HCT116 (cell line): ENCODE data around the gene UBE2V1. TPM values are rescaled to one million over a fixed set of nuclear protein-coding genes. Genes with fewer than 3 reads are reported as not detected.
"Not testable (repeated sequence)": the region's sequence is repeated elsewhere in the genome, so short reads cannot be mapped to it uniquely, and the experiment has no call there.

Experiments
- ATAC-seq: fragments of 200-7000 bp; cut with Tn5 transposase; 2 replicates; pipeline ENCODE4 v1.9.1; 2020; ENCODE audit warnings: mild to moderate bottlenecking, moderate library complexity
- BruUV-seq: library from RNA; stranded (reverse); fragments of 400-500 nt; replicated peaks from 2 replicates; lab custom pipeline; 2021; lab: Mats Ljungman, UMichigan
- CTCF ChIA-PET: fragments of 300-600 bp; sonication (Branson Sonifier 250); formaldehyde crosslinking; loops from one replicate; lab custom pipeline; 2021; ENCODE audit warnings: antibody characterized with exemption; lab: Charles Lee
- POLR2A ChIA-PET: fragments of 300-600, 350-600 bp; sonication (Branson Sonifier 250); formaldehyde crosslinking; loops from one replicate; lab custom pipeline; 2021; ENCODE audit warnings: antibody characterized with exemption; lab: Charles Lee
- RAD21 ChIA-PET, 2 experiments: fragments of 300-600 bp; sonication (Branson Sonifier 250); formaldehyde crosslinking; loops; one replicate each; lab custom pipeline; 2023; ENCODE audit warnings: low total read pairs in 2 of 2; ENCODE audit not compliant: uncharacterized antibody in 2 of 2, unreplicated experiment in 2 of 2, low non-redundant PET in 1 of 2; lab: Charles Lee
- DNase-seq: peaks from one replicate; pipeline ENCODE4 v3.0.0-alpha.2; 2010; ENCODE audit warnings: low read depth, low spot score
- H2AFZ ChIP-seq: fragments of 200-600 bp; shearing (Covaris generic), sonication (generic); 2 replicates; pipeline ENCODE4 v1.6.1; 2017; ENCODE audit warnings: low read depth, mixed run types, mixed read lengths, antibody characterized with exemption, low read length; ENCODE audit not compliant: poor library complexity, severe bottlenecking
- H3K27ac ChIP-seq: 2 replicates; pipeline ENCODE4 v1.5.1; 2012; ENCODE audit warnings: low read depth, low read length
- H3K27me3 ChIP-seq: fragments of 200-600 bp; sonication (generic); 2 replicates; pipeline ENCODE4 v1.6.1; 2016; ENCODE audit warnings: mixed run types, low read length, mixed read lengths; ENCODE audit not compliant: insufficient read depth
- H3K36me3 ChIP-seq, 2 experiments: fragments of 200-500 bp in 1 of 2; fragments of 200-600 bp in 1 of 2; sonication (Bioruptor generic) in 1 of 2; sonication (generic) in 1 of 2; 2 replicates each; pipeline versions ENCODE4 v1.5.1 to v1.6.1; 2014 to 2016; ENCODE audit warnings: low read length in 2 of 2, inconsistent platforms in 1 of 2, mixed read lengths in 1 of 2, mixed run types in 1 of 2; ENCODE audit not compliant: insufficient read depth in 2 of 2, control insufficient read depth in 1 of 2
- H3K4me1 ChIP-seq, 2 experiments: fragments of 200-600 bp in 1 of 2; sonication (generic) in 1 of 2; 2 replicates each; pipeline versions ENCODE4 v1.5.1 to v1.6.1; 2012 to 2017; ENCODE audit warnings: low read length in 2 of 2, inconsistent platforms in 1 of 2, mild to moderate bottlenecking in 1 of 2, mixed read lengths in 1 of 2, mixed run types in 1 of 2, moderate library complexity in 1 of 2; ENCODE audit not compliant: insufficient read depth in 2 of 2, control insufficient read depth in 1 of 2
- H3K4me2 ChIP-seq: fragments of 200-600 bp; sonication (generic); 2 replicates; pipeline ENCODE4 v1.6.1; 2017; ENCODE audit warnings: mixed run types, low read length, mixed read lengths
- H3K4me3 ChIP-seq, 2 experiments: fragments of 200-600 bp in 1 of 2; sonication (generic) in 1 of 2; replicated peaks in 1 of 2; 2 replicates each; pipeline ENCODE4 v1.5.1; 2011 to 2016; ENCODE audit warnings: low read length in 2 of 2, control low read depth in 1 of 2, low read depth in 1 of 2, mild to moderate bottlenecking in 1 of 2, mixed read lengths in 1 of 2, mixed run types in 1 of 2
- H3K79me2 ChIP-seq: fragments of 200-600 bp; sonication (generic); 2 replicates; pipeline ENCODE4 v1.6.1; 2017; ENCODE audit warnings: mild to moderate bottlenecking, mixed run types, low read length, moderate library complexity, mixed read lengths; ENCODE audit not compliant: insufficient read depth
- H3K9ac ChIP-seq: fragments of 200-600 bp; sonication (generic); 2 replicates; pipeline ENCODE4 v1.6.1; 2016; ENCODE audit warnings: low read length, mixed read lengths
- H3K9me2 ChIP-seq: fragments of 200-600 bp; sonication (generic), shearing (Covaris generic); 2 replicates; pipeline ENCODE4 v1.6.1; 2017; ENCODE audit warnings: mixed run types, mild to moderate bottlenecking, moderate library complexity; ENCODE audit not compliant: insufficient read depth
- H3K9me3 ChIP-seq, 2 experiments: fragments of 200-500 bp in 1 of 2; fragments of 200-600 bp in 1 of 2; sonication (Bioruptor generic) in 1 of 2; sonication (generic) in 1 of 2; 2 replicates each; pipeline ENCODE4 v1.6.1; 2014 to 2017; ENCODE audit warnings: low read length in 2 of 2, mixed read lengths in 2 of 2, inconsistent platforms in 1 of 2, low read depth in 1 of 2, mild to moderate bottlenecking in 1 of 2, mixed run types in 1 of 2, moderate library complexity in 1 of 2; ENCODE audit not compliant: control insufficient read depth in 1 of 2, insufficient read depth in 1 of 2
- H4K20me1 ChIP-seq: fragments of 200-600 bp; sonication (generic), shearing (Covaris generic); 2 replicates; pipeline ENCODE4 v1.6.1; 2017; ENCODE audit warnings: mixed run types, mild to moderate bottlenecking, moderate library complexity; ENCODE audit not compliant: insufficient read depth
- CBX3 ChIP-seq: IDR thresholded peaks from 2 replicates; pipeline ENCODE4 v1.6.1; 2012; ENCODE audit warnings: low read depth
- EZH2 ChIP-seq: fragments of 200-600 bp; sonication (generic); IDR thresholded peaks from 2 replicates; pipeline ENCODE4 v1.6.1; 2017; ENCODE audit warnings: antibody characterized with exemption, mixed run types
- FOSL1 ChIP-seq: IDR thresholded peaks from 2 replicates; pipeline ENCODE4 v1.6.1; 2012; ENCODE audit warnings: low read depth
- POLR2A ChIP-seq: IDR thresholded peaks from 2 replicates; pipeline ENCODE4 v1.7.0; 2011; ENCODE audit warnings: borderline replicate concordance; ENCODE audit not compliant: insufficient read depth, insufficient read length; ENCODE audit errors: extremely low read depth
- RAD21 ChIP-seq: IDR thresholded peaks from 2 replicates; pipeline ENCODE4 v1.6.1; 2012; ENCODE audit warnings: low read depth, mild to moderate bottlenecking
- YY1 ChIP-seq: IDR thresholded peaks from 2 replicates; pipeline ENCODE4 v1.6.1; 2011; ENCODE audit warnings: low read length, low read depth, moderate library complexity, mild to moderate bottlenecking; ENCODE audit not compliant: insufficient replicate concordance; ENCODE audit errors: extremely low read depth
- ZFX ChIP-seq: fragments of 450-650 bp; IDR thresholded peaks from 2 replicates; pipeline ENCODE4 v1.6.1; 2017
- ZNF274 ChIP-seq: fragments of 200-500 bp; sonication (Bioruptor generic); IDR thresholded peaks from 2 replicates; pipeline ENCODE4 v1.6.1; 2014; ENCODE audit warnings: mild to moderate bottlenecking, low read depth, low read length, inconsistent platforms
- intact Hi-C: fragments of 100-400 bp; cut with micrococcal nuclease; formaldehyde crosslinking; loops from 2 replicates; pipeline ENCODE4 v1.10.0; 2022
- total RNA-seq: library from RNA; stranded (reverse); gene quantifications from one replicate; pipeline ENCODE4 v1.2.1, GENCODE V29; 2021; ENCODE audit not compliant: unreplicated experiment
- TF ChIP-seq, protein P1 (sequence below): IDR thresholded peaks from 2 replicates; pipeline ENCODE4 v1.6.1; 2012

UBE2V1 gene
- total RNA-seq, 1 experiment from 2014 or later: 114 TPM

GRCh38 chr20:50082056-50082455, 30.9 kb downstream of the UBE2V1 start:
- intact Hi-C loops, ATAC-seq: not testable (repeated sequence)

GRCh38 chr20:50077818-50078601, 34.9 kb downstream of the UBE2V1 start:
- H2AFZ ChIP-seq: no peak overlapping the region
- peaks cover 2% of the 10 kb centered on the region; the same call in 1 of the 2 replicates for H3K79me2 ChIP-seq
- H3K4me3 ChIP-seq: no peak overlapping the region
- DNase-seq: no peak
- H3K9ac ChIP-seq: no peak overlapping the region
- no peaks in the 10 kb centered on the region for H3K9me3 ChIP-seq
- no peaks in the 10 kb centered on the region for H4K20me1 ChIP-seq
- TF ChIP-seq CBX3 (no peak), YY1 (no peak), EZH2 (no peak), FOSL1 (no peak), ZFX (no peak), RAD21 (no peak), POLR2A (no peak), ZNF274 (no peak)
- TF ChIP-seq, protein P1, sequence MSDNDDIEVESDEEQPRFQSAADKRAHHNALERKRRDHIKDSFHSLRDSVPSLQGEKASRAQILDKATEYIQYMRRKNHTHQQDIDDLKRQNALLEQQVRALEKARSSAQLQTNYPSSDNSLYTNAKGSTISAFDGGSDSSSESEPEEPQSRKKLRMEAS: no peak
- TF ChIP-seq, all 23 proteins: peak for 0
- POLR2A ChIA-PET: no interaction called here
- CTCF ChIA-PET: no interaction called here
- no peak for ATAC-seq
- Histone ChIP-seq H3K4me1 (no peaks in the 10 kb centered on the region), H3K9me2 (no peaks in the 10 kb centered on the region), H3K36me3 (peaks cover 6 to 11% of the 10 kb centered on the region in 2 experiments; a peak in 2 of 4 replicates), H3K27me3 (no peaks in the 10 kb centered on the region), H3K4me2 (no peak overlapping the region), H3K27ac (no peak overlapping the region)
- intact Hi-C loops: no loop called here
- RAD21 ChIA-PET: no interaction called here
- BruUV-seq: no TSS peak

More at GRCh38 chr20:50082056-50082455, 30.9 kb downstream of the UBE2V1 start:
- H3K9ac ChIP-seq, BruUV-seq, POLR2A ChIA-PET, RAD21 ChIA-PET, H3K27me3 ChIP-seq, H3K4me2 ChIP-seq, DNase-seq, H4K20me1 ChIP-seq, H3K4me3 ChIP-seq, H3K9me2 ChIP-seq, H3K27ac ChIP-seq, H2AFZ ChIP-seq, H3K9me3 ChIP-seq: not testable (repeated sequence)
- Histone ChIP-seq H3K36me3 (peaks cover 10 to 25% of the 10 kb centered on the region in 2 experiments; a peak in 2 of 4 replicates), H3K4me1 (peaks cover 11 to 19% of the 10 kb centered on the region in 2 experiments), H3K79me2 (peaks cover 40% of the 10 kb centered on the region)
- CTCF ChIA-PET: interaction anchor here (1.2 kb wide), 1 partner anchor 11 kb away, joined by 3 read pairs; no protein-coding TSS in a partner anchor
